HepG2 (cell line): ENCODE results near the gene HID1. TPM values are rescaled to one million over a fixed set of nuclear protein-coding genes. Genes with fewer than 3 reads are reported as not detected.

Experiments
- BCL6 ChIP-seq: IDR thresholded peaks from 2 replicates; pipeline ENCODE4 v1.6.1; 2016; ENCODE audit warnings: missing genetic modification reagents, missing compliant biosample characterization
- CHD4 ChIP-seq: fragments of 200-600 bp; sonication (generic); IDR thresholded peaks from 2 replicates; pipeline ENCODE4 v1.7.0; 2017; ENCODE audit warnings: mild to moderate bottlenecking, low read length, borderline replicate concordance
- EED ChIP-seq: sonication (generic); formaldehyde crosslinking; IDR thresholded peaks from 2 replicates; pipeline ENCODE4 v1.5.0; 2020; ENCODE audit warnings: mild to moderate bottlenecking, missing genetic modification reagents
- HNF4A ChIP-seq: sonication (generic); formaldehyde crosslinking; IDR thresholded peaks from 2 replicates; pipeline ENCODE4 v1.4.0; 2020; ENCODE audit warnings: missing genetic modification reagents
- MATR3 ChIP-seq: sonication (generic); formaldehyde crosslinking; IDR thresholded peaks from 2 replicates; pipeline ENCODE4 v1.4.0; 2020; ENCODE audit warnings: missing genetic modification reagents
- MEIS2 ChIP-seq: sonication (generic); formaldehyde crosslinking; IDR thresholded peaks from 2 replicates; pipeline ENCODE4 v1.9.0; 2021; ENCODE audit warnings: mild to moderate bottlenecking, missing genetic modification reagents
- NBN ChIP-seq: fragments of 450-650 bp; conservative IDR thresholded peaks from 2 replicates; pipeline ENCODE4 v1.6.1; 2017
- POLR2AphosphoS2 ChIP-seq: IDR thresholded peaks from 2 replicates; pipeline ENCODE4 v1.6.1; 2011; ENCODE audit warnings: low read depth, low read length, improper control_type of control experiment
- RFX3 ChIP-seq: IDR thresholded peaks from 2 replicates; pipeline ENCODE4 v1.6.1; 2016; ENCODE audit warnings: missing biosample characterization, missing genetic modification reagents
- ZBTB1 ChIP-seq: sonication (generic); formaldehyde crosslinking; IDR thresholded peaks from 2 replicates; pipeline ENCODE4 v1.4.0; 2020; ENCODE audit warnings: missing genetic modification reagents, borderline replicate concordance
- ZNF101 ChIP-seq: sonication (generic); formaldehyde crosslinking; IDR thresholded peaks from 2 replicates; pipeline ENCODE4 v1.4.0; 2020; ENCODE audit warnings: mild to moderate bottlenecking, low read depth, missing genetic modification reagents, borderline replicate concordance
- ZNF121 ChIP-seq: sonication (generic); formaldehyde crosslinking; IDR thresholded peaks from 2 replicates; pipeline ENCODE4 v1.5.0; 2020; ENCODE audit warnings: mild to moderate bottlenecking, missing genetic modification reagents
- ZNF232 ChIP-seq: sonication (generic); formaldehyde crosslinking; IDR thresholded peaks from 2 replicates; pipeline ENCODE4 v1.4.0; 2020; ENCODE audit warnings: missing genetic modification reagents, borderline replicate concordance
- ZNF296 ChIP-seq: sonication (generic); formaldehyde crosslinking; conservative IDR thresholded peaks from 2 replicates; pipeline ENCODE4 v1.5.0; 2020; ENCODE audit warnings: mild to moderate bottlenecking, missing genetic modification reagents
- ZNF367 ChIP-seq: sonication (generic); formaldehyde crosslinking; IDR thresholded peaks from 2 replicates; pipeline ENCODE4 v1.4.0; 2020; ENCODE audit warnings: missing genetic modification reagents, borderline replicate concordance
- ZNF563 ChIP-seq: sonication (generic); formaldehyde crosslinking; IDR thresholded peaks from 2 replicates; pipeline ENCODE4 v1.8.0; 2022; ENCODE audit warnings: mild to moderate bottlenecking, moderate library complexity, missing genetic modification reagents
- ZNF572 ChIP-seq: sonication (generic); formaldehyde crosslinking; IDR thresholded peaks from 2 replicates; pipeline ENCODE4 v1.5.1; 2020; ENCODE audit warnings: mild to moderate bottlenecking, missing genetic modification reagents
- ZNF652 ChIP-seq: IDR thresholded peaks from 2 replicates; pipeline ENCODE4 v1.6.1; 2016; ENCODE audit warnings: low read depth, borderline replicate concordance
- ZNF761 ChIP-seq: sonication (generic); formaldehyde crosslinking; conservative IDR thresholded peaks from 2 replicates; pipeline ENCODE4 v1.4.0; 2020; ENCODE audit warnings: mild to moderate bottlenecking, missing genetic modification reagents
- ZNF780A ChIP-seq: sonication (generic); formaldehyde crosslinking; IDR thresholded peaks from 2 replicates; pipeline ENCODE4 v1.8.0; 2022; ENCODE audit warnings: mild to moderate bottlenecking, missing genetic modification reagents, moderate library complexity
- ZSCAN21 ChIP-seq: sonication (generic); formaldehyde crosslinking; IDR thresholded peaks from 2 replicates; pipeline ENCODE4 v1.8.0; 2022; ENCODE audit warnings: mild to moderate bottlenecking, missing genetic modification reagents, moderate library complexity, borderline replicate concordance
- polyA plus RNA-seq, 8 experiments: library from polyadenylated mRNA; depleted of rRNA in 3 of 8; stranded (reverse) in 7 of 8; unstranded in 1 of 8; fragments of >200 nt; fragmentation: Illumina TruSeq in 4 of 8; extraction: Trizol in 4 of 8; gene quantifications; 2 replicates each; pipeline versions ENCODE4 v1.2.1 to v1.2.3, GENCODE V29; 2011 to 2016; ENCODE audit warnings: low read depth in 4 of 8, missing spikeins in 1 of 8, mixed read lengths in 1 of 8; ENCODE audit not compliant: insufficient read depth in 1 of 8
- total RNA-seq, 5 experiments: library from RNA; depleted of rRNA; stranded (reverse); fragments of >200 nt; fragmentation: Illumina TruSeq; extraction: Trizol; gene quantifications; 2 replicates each; pipeline ENCODE4 v1.2.3, GENCODE V29; 2016; ENCODE audit warnings: low read depth in 1 of 5
- TF ChIP-seq, protein P1 (sequence below): sonication (generic); formaldehyde crosslinking; IDR thresholded peaks from 2 replicates; pipeline ENCODE4 v1.4.0; 2020; ENCODE audit warnings: missing genetic modification reagents
- TF ChIP-seq, protein P2 (sequence below): sonication (generic); formaldehyde crosslinking; IDR thresholded peaks from 2 replicates; pipeline ENCODE4 v1.4.0; 2020; ENCODE audit warnings: missing genetic modification reagents, borderline replicate concordance

Gene HID1
- total and polyA plus RNA-seq, 2 of the 13 experiments (the other 11 are each of a cell fraction or from before 2014, with no cell fraction given): 2.1 to 10.6 TPM

DNA sequence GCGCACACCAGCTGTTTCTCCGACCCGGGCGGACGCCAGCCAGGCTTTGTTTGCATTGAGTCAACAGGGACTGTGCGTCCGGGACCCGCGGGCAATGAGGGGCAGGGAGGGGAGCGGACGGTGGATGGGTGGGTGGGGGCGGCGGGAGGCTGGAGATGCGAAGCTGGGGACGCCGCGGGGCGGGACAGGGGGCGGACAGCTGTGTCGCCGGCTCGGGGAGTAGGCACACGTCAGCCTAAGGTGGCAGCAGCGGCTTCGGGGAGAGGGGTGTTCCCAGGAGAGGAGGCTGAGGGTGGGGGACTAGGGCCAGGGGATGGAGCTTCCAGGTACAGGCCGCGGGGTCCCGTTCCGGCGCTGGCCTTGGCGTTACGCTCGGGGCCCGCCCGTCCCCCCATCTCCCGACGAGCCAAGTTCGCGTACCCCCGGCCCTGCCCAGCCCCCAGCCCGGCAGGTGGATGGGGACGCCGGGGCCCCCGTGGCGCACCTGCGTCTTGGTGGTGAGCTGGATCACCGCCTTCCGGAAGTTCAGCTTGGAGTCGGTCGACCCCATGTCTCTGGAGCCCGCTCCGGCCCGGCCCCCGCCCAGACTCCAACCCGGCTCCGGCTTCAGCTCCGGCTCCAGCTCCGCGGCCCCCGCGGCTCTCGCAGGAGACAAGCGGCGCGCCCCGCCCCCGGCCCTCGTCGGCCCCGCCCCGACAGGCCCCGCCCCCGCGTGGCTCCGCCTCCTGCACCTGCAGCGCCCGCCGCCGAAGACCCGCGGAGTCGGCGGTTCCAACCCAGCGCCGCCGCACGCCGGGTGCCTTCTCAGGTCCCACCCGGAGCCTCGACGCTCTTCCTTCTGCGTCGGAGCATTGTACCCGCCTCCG is at the start of gene HID1 (continued):
- TF ChIP-seq MATR3 (no peak), MEIS2 (CRISPR knock-in tag) (0 out of 2 replicates have a peak, but pooled peaks have one; percentile 18), ZNF563 (0 out of 2 replicates have a peak, but pooled peaks have one; percentile 51), ZNF652 (no peak), ZNF780A (CRISPR knock-in tag) (no peak), ZNF101 (CRISPR knock-in tag) (no peak), BCL6 (CRISPR knock-in tag) (peak; percentile 65), ZNF232 (CRISPR knock-in tag) (0 out of 2 replicates have a peak, but pooled peaks have one; percentile 67), NBN (no peak), ZNF572 (CRISPR knock-in tag) (no peak), ZNF367 (CRISPR knock-in tag) (no peak), RFX3 (CRISPR knock-in tag) (no peak), ZNF121 (CRISPR knock-in tag) (no peak), POLR2AphosphoS2 (no peak), CHD4 (no peak), ZNF296 (CRISPR knock-in tag) (no peak), HNF4A (no peak), EED (CRISPR knock-in tag) (no peak), ZBTB1 (no peak), ZSCAN21 (CRISPR knock-in tag) (no peak), ZNF761 (CRISPR knock-in tag) (no peak)
- TF ChIP-seq, protein P1, sequence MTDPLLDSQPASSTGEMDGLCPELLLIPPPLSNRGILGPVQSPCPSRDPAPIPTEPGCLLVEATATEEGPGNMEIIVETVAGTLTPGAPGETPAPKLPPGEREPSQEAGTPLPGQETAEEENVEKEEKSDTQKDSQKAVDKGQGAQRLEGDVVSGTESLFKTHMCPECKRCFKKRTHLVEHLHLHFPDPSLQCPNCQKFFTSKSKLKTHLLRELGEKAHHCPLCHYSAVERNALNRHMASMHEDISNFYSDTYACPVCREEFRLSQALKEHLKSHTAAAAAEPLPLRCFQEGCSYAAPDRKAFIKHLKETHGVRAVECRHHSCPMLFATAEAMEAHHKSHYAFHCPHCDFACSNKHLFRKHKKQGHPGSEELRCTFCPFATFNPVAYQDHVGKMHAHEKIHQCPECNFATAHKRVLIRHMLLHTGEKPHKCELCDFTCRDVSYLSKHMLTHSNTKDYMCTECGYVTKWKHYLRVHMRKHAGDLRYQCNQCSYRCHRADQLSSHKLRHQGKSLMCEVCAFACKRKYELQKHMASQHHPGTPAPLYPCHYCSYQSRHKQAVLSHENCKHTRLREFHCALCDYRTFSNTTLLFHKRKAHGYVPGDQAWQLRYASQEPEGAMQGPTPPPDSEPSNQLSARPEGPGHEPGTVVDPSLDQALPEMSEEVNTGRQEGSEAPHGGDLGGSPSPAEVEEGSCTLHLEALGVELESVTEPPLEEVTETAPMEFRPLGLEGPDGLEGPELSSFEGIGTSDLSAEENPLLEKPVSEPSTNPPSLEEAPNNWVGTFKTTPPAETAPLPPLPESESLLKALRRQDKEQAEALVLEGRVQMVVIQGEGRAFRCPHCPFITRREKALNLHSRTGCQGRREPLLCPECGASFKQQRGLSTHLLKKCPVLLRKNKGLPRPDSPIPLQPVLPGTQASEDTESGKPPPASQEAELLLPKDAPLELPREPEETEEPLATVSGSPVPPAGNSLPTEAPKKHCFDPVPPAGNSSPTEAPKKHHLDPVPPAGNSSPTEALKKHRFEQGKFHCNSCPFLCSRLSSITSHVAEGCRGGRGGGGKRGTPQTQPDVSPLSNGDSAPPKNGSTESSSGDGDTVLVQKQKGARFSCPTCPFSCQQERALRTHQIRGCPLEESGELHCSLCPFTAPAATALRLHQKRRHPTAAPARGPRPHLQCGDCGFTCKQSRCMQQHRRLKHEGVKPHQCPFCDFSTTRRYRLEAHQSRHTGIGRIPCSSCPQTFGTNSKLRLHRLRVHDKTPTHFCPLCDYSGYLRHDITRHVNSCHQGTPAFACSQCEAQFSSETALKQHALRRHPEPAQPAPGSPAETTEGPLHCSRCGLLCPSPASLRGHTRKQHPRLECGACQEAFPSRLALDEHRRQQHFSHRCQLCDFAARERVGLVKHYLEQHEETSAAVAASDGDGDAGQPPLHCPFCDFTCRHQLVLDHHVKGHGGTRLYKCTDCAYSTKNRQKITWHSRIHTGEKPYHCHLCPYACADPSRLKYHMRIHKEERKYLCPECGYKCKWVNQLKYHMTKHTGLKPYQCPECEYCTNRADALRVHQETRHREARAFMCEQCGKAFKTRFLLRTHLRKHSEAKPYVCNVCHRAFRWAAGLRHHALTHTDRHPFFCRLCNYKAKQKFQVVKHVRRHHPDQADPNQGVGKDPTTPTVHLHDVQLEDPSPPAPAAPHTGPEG (CRISPR knock-in tag): 0 out of 2 replicates have a peak, but pooled peaks have one; percentile 50
- TF ChIP-seq, protein P2, sequence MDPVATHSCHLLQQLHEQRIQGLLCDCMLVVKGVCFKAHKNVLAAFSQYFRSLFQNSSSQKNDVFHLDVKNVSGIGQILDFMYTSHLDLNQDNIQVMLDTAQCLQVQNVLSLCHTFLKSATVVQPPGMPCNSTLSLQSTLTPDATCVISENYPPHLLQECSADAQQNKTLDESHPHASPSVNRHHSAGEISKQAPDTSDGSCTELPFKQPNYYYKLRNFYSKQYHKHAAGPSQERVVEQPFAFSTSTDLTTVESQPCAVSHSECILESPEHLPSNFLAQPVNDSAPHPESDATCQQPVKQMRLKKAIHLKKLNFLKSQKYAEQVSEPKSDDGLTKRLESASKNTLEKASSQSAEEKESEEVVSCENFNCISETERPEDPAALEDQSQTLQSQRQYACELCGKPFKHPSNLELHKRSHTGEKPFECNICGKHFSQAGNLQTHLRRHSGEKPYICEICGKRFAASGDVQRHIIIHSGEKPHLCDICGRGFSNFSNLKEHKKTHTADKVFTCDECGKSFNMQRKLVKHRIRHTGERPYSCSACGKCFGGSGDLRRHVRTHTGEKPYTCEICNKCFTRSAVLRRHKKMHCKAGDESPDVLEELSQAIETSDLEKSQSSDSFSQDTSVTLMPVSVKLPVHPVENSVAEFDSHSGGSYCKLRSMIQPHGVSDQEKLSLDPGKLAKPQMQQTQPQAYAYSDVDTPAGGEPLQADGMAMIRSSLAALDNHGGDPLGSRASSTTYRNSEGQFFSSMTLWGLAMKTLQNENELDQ (CRISPR knock-in tag): no peak
